ENCODE results near the gene NANS. TPM values are rescaled to one million over a fixed set of nuclear protein-coding genes. Genes with fewer than 3 reads are reported as not detected.

The NANS gene
- total and polyA plus RNA-seq, 2 of the 13 experiments (the other 11 are each of a cell fraction or from before 2014, with no cell fraction given) = 86.9 to 203 TPM

DNA sequence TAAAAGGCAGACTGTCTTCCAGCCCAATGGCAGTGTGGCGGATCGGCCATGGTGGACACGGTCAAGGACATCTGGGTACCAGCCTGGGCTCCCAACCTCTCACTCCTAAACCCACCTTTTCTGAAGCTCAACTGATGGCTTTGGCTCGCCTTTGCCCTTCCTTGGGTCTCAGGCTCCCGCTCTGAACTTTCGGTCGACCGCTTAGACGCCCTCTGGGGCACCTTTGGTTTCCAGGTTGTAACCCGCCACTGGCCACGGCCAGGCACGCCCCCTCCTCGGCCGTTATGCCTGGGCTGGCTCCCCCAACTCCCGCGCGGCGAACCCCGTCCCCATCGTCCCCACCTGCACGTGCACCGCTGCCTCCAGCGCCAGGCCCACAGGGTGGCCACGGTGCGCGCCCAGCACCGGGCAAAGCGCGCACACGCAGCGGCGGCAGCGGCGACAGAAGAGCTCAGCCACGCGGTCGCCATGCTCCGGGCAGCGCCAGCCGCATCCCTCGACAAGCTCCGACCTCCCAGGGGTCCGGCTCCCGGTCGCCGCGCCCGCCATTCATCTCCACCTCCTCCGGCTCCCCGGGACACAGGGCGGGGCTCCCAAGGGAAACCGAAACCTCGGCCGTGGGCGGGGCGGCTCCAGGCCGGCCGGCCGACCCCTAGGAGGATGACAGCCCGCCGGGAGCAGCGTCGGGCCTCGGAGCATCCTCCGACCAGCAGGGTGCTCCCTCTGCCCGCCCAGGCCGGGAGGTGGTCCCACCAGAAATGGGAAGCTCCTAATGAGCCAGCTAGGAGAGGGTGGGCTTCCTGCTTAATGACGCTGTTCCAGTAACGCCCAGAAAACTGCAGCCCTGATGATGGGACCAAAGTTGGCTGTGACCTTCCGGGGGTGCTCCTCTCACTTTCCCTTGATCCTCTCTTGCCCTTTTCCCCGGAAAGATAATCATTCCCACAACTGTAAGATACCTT is 62.4 kb downstream of the NANS start, which contains the start of gene TRIM14 (continued):
- TF ChIP-seq, protein P1, sequence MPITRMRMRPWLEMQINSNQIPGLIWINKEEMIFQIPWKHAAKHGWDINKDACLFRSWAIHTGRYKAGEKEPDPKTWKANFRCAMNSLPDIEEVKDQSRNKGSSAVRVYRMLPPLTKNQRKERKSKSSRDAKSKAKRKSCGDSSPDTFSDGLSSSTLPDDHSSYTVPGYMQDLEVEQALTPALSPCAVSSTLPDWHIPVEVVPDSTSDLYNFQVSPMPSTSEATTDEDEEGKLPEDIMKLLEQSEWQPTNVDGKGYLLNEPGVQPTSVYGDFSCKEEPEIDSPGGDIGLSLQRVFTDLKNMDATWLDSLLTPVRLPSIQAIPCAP (CRISPR knock-in tag; IDR thresholded peaks at IDR 0.05; ENCODE audit: low read depth) = peak; percentile 87; the same call in 1 of the 2 replicates
- TF ChIP-seq ZNF331 (CRISPR knock-in tag; IDR thresholded peaks at IDR 0.05) = 0 out of 2 replicates have a peak, but pooled peaks have one; percentile 10
- TF ChIP-seq SNRNP70 (IDR thresholded peaks at IDR 0.05; ENCODE audit: low read depth, low read length) = no peak
- TF ChIP-seq ZNF260 (CRISPR knock-in tag; IDR thresholded peaks at IDR 0.05; ENCODE audit: borderline replicate concordance, low read depth) = 0 out of 2 replicates have a peak, but pooled peaks have one; percentile 76
- TF ChIP-seq ZNF720 (CRISPR knock-in tag; IDR thresholded peaks at IDR 0.05) = no peak
- TF ChIP-seq, protein P2, sequence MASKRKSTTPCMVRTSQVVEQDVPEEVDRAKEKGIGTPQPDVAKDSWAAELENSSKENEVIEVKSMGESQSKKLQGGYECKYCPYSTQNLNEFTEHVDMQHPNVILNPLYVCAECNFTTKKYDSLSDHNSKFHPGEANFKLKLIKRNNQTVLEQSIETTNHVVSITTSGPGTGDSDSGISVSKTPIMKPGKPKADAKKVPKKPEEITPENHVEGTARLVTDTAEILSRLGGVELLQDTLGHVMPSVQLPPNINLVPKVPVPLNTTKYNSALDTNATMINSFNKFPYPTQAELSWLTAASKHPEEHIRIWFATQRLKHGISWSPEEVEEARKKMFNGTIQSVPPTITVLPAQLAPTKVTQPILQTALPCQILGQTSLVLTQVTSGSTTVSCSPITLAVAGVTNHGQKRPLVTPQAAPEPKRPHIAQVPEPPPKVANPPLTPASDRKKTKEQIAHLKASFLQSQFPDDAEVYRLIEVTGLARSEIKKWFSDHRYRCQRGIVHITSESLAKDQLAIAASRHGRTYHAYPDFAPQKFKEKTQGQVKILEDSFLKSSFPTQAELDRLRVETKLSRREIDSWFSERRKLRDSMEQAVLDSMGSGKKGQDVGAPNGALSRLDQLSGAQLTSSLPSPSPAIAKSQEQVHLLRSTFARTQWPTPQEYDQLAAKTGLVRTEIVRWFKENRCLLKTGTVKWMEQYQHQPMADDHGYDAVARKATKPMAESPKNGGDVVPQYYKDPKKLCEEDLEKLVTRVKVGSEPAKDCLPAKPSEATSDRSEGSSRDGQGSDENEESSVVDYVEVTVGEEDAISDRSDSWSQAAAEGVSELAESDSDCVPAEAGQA (IDR thresholded peaks at IDR 0.05; ENCODE audit: low read depth) = no peak
- TF ChIP-seq, protein P2 (CRISPR knock-in tag; IDR thresholded peaks at IDR 0.05; ENCODE audit: borderline replicate concordance) = no peak
- TF ChIP-seq JARID2 (CRISPR knock-in tag; IDR thresholded peaks at IDR 0.05; ENCODE audit: insufficient replicate concordance) = no peak
- no peak for TF ChIP-seq HMG20B (CRISPR knock-in tag; conservative IDR thresholded peaks at IDR 0.05)
- TF ChIP-seq, protein P3, sequence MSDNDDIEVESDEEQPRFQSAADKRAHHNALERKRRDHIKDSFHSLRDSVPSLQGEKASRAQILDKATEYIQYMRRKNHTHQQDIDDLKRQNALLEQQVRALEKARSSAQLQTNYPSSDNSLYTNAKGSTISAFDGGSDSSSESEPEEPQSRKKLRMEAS (IDR thresholded peaks at IDR 0.05) = peak; percentile 95
- TF ChIP-seq, protein P4, sequence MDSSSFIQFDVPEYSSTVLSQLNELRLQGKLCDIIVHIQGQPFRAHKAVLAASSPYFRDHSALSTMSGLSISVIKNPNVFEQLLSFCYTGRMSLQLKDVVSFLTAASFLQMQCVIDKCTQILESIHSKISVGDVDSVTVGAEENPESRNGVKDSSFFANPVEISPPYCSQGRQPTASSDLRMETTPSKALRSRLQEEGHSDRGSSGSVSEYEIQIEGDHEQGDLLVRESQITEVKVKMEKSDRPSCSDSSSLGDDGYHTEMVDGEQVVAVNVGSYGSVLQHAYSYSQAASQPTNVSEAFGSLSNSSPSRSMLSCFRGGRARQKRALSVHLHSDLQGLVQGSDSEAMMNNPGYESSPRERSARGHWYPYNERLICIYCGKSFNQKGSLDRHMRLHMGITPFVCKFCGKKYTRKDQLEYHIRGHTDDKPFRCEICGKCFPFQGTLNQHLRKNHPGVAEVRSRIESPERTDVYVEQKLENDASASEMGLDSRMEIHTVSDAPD (CRISPR knock-in tag; IDR thresholded peaks at IDR 0.05) = peak; percentile 59
- no peak for TF ChIP-seq RAD51 (IDR thresholded peaks at IDR 0.05; ENCODE audit: borderline replicate concordance)
- no peak for TF ChIP-seq MTA3 (CRISPR knock-in tag; IDR thresholded peaks at IDR 0.05)
- 0 out of 2 replicates have a peak, but pooled peaks have one; percentile 56 for TF ChIP-seq DNMT1 (CRISPR knock-in tag; IDR thresholded peaks at IDR 0.05)
- 0 out of 2 replicates have a peak, but pooled peaks have one; percentile 44 for TF ChIP-seq ZSCAN29 (CRISPR knock-in tag; conservative IDR thresholded peaks at IDR 0.05)
- peak; percentile 59; the same call in 1 of the 2 replicates for TF ChIP-seq ARID2 (CRISPR knock-in tag; IDR thresholded peaks at IDR 0.05; ENCODE audit: borderline replicate concordance)
- TF ChIP-seq, protein P5, sequence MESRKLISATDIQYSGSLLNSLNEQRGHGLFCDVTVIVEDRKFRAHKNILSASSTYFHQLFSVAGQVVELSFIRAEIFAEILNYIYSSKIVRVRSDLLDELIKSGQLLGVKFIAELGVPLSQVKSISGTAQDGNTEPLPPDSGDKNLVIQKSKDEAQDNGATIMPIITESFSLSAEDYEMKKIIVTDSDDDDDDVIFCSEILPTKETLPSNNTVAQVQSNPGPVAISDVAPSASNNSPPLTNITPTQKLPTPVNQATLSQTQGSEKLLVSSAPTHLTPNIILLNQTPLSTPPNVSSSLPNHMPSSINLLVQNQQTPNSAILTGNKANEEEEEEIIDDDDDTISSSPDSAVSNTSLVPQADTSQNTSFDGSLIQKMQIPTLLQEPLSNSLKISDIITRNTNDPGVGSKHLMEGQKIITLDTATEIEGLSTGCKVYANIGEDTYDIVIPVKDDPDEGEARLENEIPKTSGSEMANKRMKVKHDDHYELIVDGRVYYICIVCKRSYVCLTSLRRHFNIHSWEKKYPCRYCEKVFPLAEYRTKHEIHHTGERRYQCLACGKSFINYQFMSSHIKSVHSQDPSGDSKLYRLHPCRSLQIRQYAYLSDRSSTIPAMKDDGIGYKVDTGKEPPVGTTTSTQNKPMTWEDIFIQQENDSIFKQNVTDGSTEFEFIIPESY (CRISPR knock-in tag; IDR thresholded peaks at IDR 0.05) = no peak

All from HepG2 (cell line).